OCI-LY3 (cell line): Measurements from ENCODE around the gene C9orf72.

Source experiments
- H2AFZ ChIP-seq: fragments of 200-600, 300-600 bp; shearing (Covaris generic); 2 replicates; pipeline ENCODE4 v1.6.0; 2014; ENCODE audit warnings: antibody characterized with exemption, low read depth, low read length
- H3K27ac ChIP-seq: fragments of 200-600, 300-600 bp; sonication (generic); 2 replicates; pipeline ENCODE4 v1.5.1; 2014; ENCODE audit warnings: mild to moderate bottlenecking, low read length, moderate library complexity, mixed read lengths
- H3K27me3 ChIP-seq: fragments of 200-600, 300-600 bp; sonication (generic); 2 replicates; pipeline ENCODE4 v1.6.1; 2014; ENCODE audit warnings: low read depth, low read length, mixed read lengths
- H3K36me3 ChIP-seq: fragments of 200-600, 300-600 bp; sonication (generic); replicated peaks from 2 replicates; pipeline ENCODE3; 2014; ENCODE audit warnings: low read depth, low read length, mixed read lengths
- H3K4me1 ChIP-seq: fragments of 300-600, 200-600 bp; sonication (generic); 2 replicates; pipeline ENCODE4 v1.6.1; 2014; ENCODE audit warnings: low read length, mixed read lengths
- H3K4me2 ChIP-seq: fragments of 200-600, 300-600 bp; sonication (generic); 2 replicates; pipeline ENCODE4 v1.6.1; 2014; ENCODE audit warnings: low read length, mixed read lengths
- H3K4me3 ChIP-seq: fragments of 300-600, 200-600 bp; sonication (generic); 2 replicates; pipeline ENCODE4 v1.5.1; 2014; ENCODE audit warnings: antibody characterized with exemption, mild to moderate bottlenecking, low read length, moderate library complexity
- H3K79me2 ChIP-seq: fragments of 300-600, 200-600 bp; shearing (Covaris generic); 2 replicates; pipeline ENCODE4 v1.6.1; 2014; ENCODE audit warnings: mild to moderate bottlenecking, low read length, mixed read lengths
- H3K9ac ChIP-seq: fragments of 300-600, 200-600 bp; shearing (Covaris generic); 2 replicates; pipeline ENCODE4 v1.6.0; 2014; ENCODE audit warnings: mild to moderate bottlenecking, low read length, moderate library complexity
- H3K9me3 ChIP-seq: fragments of 200-600, 300-600 bp; shearing (Covaris generic); 2 replicates; pipeline ENCODE4 v1.6.1; 2014; ENCODE audit warnings: low read length, mixed read lengths; ENCODE audit not compliant: insufficient read depth
- H4K20me1 ChIP-seq: fragments of 200-600, 300-600 bp; sonication (generic); 2 replicates; pipeline ENCODE4 v1.6.1; 2016; ENCODE audit warnings: low read length, mixed read lengths; ENCODE audit not compliant: insufficient read depth
- EZH2phosphoT487 ChIP-seq: fragments of 200-600 bp; shearing (Covaris generic); IDR thresholded peaks from 2 replicates; pipeline ENCODE4 v1.6.1; 2018; ENCODE audit warnings: antibody characterized with exemption, mixed run types, low read depth
- TF ChIP-seq, protein P1 (sequence below): fragments of 200-600, 300-600 bp; sonication (generic); IDR thresholded peaks from 2 replicates; pipeline ENCODE4 v1.5.1; 2014; ENCODE audit warnings: antibody characterized with exemption, low read length, low read depth

The C9orf72 gene

GRCh38 chr9:27524236-27524635 is 49.0 kb downstream of the C9orf72 start, which contains the start of gene IFNK:
TSS of gene IFNK (plus strand) at chr9:27524290. CDS start at chr9:27524337, 47 bp downstream.
- TF ChIP-seq, protein P1, sequence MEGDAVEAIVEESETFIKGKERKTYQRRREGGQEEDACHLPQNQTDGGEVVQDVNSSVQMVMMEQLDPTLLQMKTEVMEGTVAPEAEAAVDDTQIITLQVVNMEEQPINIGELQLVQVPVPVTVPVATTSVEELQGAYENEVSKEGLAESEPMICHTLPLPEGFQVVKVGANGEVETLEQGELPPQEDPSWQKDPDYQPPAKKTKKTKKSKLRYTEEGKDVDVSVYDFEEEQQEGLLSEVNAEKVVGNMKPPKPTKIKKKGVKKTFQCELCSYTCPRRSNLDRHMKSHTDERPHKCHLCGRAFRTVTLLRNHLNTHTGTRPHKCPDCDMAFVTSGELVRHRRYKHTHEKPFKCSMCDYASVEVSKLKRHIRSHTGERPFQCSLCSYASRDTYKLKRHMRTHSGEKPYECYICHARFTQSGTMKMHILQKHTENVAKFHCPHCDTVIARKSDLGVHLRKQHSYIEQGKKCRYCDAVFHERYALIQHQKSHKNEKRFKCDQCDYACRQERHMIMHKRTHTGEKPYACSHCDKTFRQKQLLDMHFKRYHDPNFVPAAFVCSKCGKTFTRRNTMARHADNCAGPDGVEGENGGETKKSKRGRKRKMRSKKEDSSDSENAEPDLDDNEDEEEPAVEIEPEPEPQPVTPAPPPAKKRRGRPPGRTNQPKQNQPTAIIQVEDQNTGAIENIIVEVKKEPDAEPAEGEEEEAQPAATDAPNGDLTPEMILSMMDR, result no peak
- TF ChIP-seq EZH2phosphoT487, result no peak
- Histone ChIP-seq H3K4me1 (no peaks in the 10 kb centered on the region), H4K20me1 (0 out of 2 replicates have a peak, but pooled peaks cover 6% of the 10 kb centered on the region)

DNA sequence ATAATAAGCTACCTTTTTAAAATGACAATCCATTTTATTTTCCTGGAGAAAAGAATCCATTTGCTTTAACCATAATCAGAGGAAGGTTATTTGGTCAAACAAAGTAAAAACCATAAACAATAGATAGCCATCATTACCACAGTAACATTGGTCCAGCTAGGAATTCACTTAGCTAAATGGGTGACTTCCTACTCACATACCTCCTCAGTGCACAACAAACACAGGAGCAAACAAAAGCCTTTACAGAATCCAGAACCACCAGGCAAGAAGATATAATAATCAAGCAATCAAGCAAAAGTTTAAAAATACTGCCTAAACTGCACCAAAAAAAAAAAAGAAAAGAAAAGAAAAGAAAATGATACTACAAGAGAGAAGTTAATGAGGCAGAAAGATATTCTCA is 50.1 kb downstream of the C9orf72 start:
- no peak for TF ChIP-seq EZH2phosphoT487
- TF ChIP-seq, protein P1, result no peak
- no peaks in the 10 kb centered on the region for H3K9me3 ChIP-seq

More at GRCh38 chr9:27524236-27524635, 49.0 kb downstream of the C9orf72 start, which contains the start of gene IFNK:
- Histone ChIP-seq H3K79me2 (no peaks in the 10 kb centered on the region), H3K9me3 (no peaks in the 10 kb centered on the region), H3K4me3 (no peak within 1 kb of the TSS), H2AFZ (no peak within 1 kb of the TSS), H3K27ac (no peak within 1 kb of the TSS), H3K36me3 (no peaks in the 10 kb centered on the region), H3K9ac (no peak within 1 kb of the TSS), H3K4me2 (no peak within 1 kb of the TSS), H3K27me3 (peaks cover 40% of the 10 kb centered on the region)

DNA sequence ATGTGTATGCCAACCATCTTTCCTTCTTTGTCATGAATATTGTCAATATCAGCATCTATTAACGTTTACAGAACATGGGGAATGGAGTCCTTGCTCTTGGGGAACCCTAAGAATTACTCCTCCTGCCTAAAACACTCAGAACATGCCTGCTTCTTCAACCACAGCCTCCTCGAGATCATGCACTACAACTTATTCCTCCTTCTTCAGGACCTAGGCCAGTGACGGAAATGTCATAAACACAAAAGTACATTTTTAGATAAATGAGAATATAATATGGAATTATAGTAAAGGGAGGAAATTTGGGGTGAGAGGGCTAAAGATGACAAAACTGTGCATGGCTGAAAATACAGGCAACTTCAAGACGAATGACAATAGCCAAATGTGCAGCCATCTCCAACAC is 52.3 kb downstream of the C9orf72 start:
- Histone ChIP-seq H3K4me2 (no peak overlapping the region), H3K27ac (no peak overlapping the region), H3K9ac (no peak overlapping the region), H3K36me3 (no peaks in the 10 kb centered on the region), H3K79me2 (no peaks in the 10 kb centered on the region), H3K9me3 (no peaks in the 10 kb centered on the region), H4K20me1 (no peaks in the 10 kb centered on the region), H2AFZ (no peak overlapping the region), H3K27me3 (peaks cover 22% of the 10 kb centered on the region), H3K4me1 (no peaks in the 10 kb centered on the region), H3K4me3 (no peak overlapping the region)
- TF ChIP-seq, protein P1, result no peak
- no peak for TF ChIP-seq EZH2phosphoT487

More for the DNA sequence above, 50.1 kb downstream of the C9orf72 start:
- H3K4me1 ChIP-seq, result no peaks in the 10 kb centered on the region
- H3K4me2 ChIP-seq, result no peak overlapping the region
- H3K36me3 ChIP-seq, result no peaks in the 10 kb centered on the region
- no peak overlapping the region for H3K9ac ChIP-seq
- no peak overlapping the region for H2AFZ ChIP-seq
- H3K4me3 ChIP-seq, result no peak overlapping the region
- H4K20me1 ChIP-seq, result 0 out of 2 replicates have a peak, but pooled peaks cover 6% of the 10 kb centered on the region
- H3K79me2 ChIP-seq, result no peaks in the 10 kb centered on the region
- no peak overlapping the region for H3K27ac ChIP-seq
- H3K27me3 ChIP-seq, result peaks cover 38% of the 10 kb centered on the region

GRCh38 chr9:27519466-27520465 is 53.5 kb downstream of the C9orf72 start:
- Histone ChIP-seq H3K9me3 (no peaks in the 10 kb centered on the region), H3K4me2 (no peak overlapping the region), H3K27me3 (peaks cover 13% of the 10 kb centered on the region; the same call in 1 of the 2 replicates), H3K4me3 (no peak overlapping the region), H3K79me2 (no peaks in the 10 kb centered on the region), H4K20me1 (no peaks in the 10 kb centered on the region), H3K9ac (no peak overlapping the region), H3K4me1 (no peaks in the 10 kb centered on the region), H2AFZ (no peak overlapping the region), H3K27ac (no peak overlapping the region), H3K36me3 (no peaks in the 10 kb centered on the region)
- TF ChIP-seq EZH2phosphoT487, result no peak
- TF ChIP-seq, protein P1, result no peak
